IPS-15b (cell line): Measurements from ENCODE around the gene PRKAR1B.

ENCODE experiments used
- H3K27me3 ChIP-seq: one replicate; pipeline ENCODE4 v1.6.1; 2013; ENCODE audit warnings: low read length; ENCODE audit not compliant: control insufficient read depth, insufficient read depth
- H3K36me3 ChIP-seq: one replicate; pipeline ENCODE4 v1.6.1; 2013; ENCODE audit warnings: low read length; ENCODE audit not compliant: control insufficient read depth, insufficient read depth
- H3K4me1 ChIP-seq: one replicate; pipeline ENCODE4 v1.6.1; 2013; ENCODE audit warnings: mild to moderate bottlenecking, low read length; ENCODE audit not compliant: control insufficient read depth, insufficient read depth
- H3K4me3 ChIP-seq: one replicate; pipeline ENCODE4 v1.5.1; 2013; ENCODE audit warnings: low read depth, low read length
- H3K9ac ChIP-seq: one replicate; pipeline ENCODE4 v1.6.1; 2013; ENCODE audit warnings: low read depth, mild to moderate bottlenecking, low read length
- H3K9me3 ChIP-seq: one replicate; pipeline ENCODE4 v1.6.1; 2013; ENCODE audit warnings: mild to moderate bottlenecking, low read length; ENCODE audit not compliant: control insufficient read depth, insufficient read depth

PRKAR1B gene

DNA sequence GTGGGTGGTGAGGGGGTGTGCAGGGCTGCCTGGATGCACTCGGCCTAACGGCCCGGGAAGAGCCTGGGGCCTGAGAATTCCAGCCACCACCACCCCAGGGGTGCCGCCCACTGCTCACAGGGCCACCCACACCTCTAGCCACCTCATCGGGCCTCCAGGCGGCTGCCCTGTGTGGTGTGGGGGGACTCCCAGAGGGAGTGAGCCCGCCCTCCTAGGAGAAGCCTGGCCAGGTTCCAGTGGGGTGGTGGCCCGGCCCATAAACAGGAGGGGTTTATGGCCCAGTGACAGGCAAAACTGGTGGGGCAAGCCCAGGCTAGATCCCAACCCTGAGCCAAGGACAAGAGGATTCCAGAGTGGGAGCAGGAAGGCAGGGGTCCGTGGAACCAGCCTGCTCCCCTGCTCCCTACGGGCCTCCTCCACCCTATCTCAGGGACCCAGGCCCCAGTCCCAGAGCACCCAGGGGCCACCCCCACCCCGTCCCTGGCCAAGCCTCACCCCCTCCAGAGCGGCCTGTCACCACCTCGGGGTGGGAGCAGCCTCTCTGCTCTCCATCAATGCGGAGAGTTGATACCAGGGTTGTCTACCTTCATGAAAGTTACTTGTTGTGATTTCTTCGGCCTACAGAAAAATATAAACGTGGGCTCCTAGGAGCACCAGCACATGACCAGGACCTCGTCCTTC lies 187.2 kb downstream of the PRKAR1B start:
- Histone ChIP-seq H3K4me1 (no peaks in the 10 kb centered on the region), H3K36me3 (no peaks in the 10 kb centered on the region), H3K9ac (no peak overlapping the region), H3K27me3 (no peaks in the 10 kb centered on the region), H3K4me3 (no peak overlapping the region), H3K9me3 (no peaks in the 10 kb centered on the region)

DNA sequence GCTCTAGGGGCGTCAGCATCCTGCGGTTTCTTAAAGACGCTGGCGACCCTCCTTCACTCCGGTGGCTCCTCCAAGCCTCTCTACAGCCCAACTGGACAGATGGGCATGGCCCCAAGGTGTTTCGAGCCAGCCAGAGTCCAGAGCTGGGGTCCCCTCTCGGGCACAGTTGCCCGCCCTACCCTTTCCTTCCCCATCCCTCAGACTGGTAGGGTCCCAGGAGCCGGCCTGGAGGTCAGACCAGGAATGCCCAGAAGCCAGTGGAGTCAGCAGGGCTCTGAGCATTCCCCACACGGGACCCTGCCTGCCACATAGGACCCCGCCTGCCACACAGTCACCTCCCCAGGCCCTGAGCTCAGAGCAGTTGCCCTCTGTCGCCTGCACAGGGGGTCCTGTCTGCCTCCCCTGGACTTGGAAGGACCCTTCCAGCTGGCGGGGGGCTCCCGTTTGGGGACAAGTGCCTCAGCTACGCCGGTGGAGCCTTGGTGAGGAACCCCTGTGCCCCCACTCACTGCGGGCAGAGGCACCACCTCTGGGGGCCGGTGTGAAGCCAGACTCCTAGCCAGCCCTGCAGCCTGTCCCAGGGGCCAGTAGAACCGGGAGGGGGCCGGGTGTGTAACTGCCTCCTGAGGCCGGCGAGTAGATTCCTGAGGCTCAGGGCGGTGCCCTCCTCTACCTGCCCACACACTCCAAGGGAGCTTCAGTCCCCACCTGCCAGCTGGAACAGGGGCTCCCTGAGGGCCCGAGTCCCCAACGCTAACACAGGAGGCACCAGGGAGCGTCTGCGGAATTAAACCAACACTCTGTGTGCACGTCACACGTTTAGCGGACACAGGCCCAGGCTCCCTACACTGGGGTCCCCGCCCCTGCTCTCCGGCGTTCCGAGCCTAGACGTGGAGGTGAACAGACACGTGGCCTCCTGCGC lies 188.1 kb downstream of the PRKAR1B start:
- no peaks in the 10 kb centered on the region for H3K27me3 ChIP-seq
- H3K4me3 ChIP-seq = no peak overlapping the region
- no peaks in the 10 kb centered on the region for H3K36me3 ChIP-seq
- no peaks in the 10 kb centered on the region for H3K9me3 ChIP-seq
- no peak overlapping the region for H3K9ac ChIP-seq
- no peaks in the 10 kb centered on the region for H3K4me1 ChIP-seq

DNA sequence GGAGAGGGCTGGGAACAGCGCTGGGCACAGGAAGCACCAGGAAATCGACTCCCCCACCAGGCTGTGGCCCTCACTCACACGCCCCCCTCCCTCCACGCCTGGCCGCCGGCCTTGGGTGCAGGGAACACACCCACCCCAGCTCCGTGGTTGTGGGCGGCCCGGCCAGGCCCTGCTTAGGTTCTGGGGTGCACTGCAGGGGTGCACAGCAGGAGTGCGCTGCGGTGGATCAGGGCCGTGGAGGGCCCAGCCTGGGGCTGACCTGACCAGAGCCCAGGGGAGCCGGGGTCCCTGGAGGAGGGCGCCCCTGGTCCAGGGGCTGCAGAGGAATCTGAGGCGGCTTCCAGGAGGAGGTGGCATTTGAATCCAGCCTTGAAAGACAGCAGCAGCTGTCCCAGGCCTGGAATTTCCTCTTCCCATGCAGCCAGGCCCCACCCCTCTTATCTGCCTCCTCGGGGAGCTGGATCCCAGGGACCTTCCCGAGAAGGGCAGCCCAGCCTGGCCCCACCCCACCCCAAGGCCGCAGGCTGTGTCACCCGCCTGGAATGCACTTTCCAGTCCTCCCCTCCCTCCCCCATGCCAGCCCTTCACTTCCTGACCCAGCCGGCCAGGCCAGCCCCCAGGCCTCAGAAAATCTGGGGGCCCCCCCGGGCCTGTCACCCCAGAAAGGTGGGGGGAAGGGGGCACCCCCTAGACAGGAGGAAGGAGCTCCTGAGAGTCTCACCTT lies 189.0 kb downstream of the PRKAR1B start:
- Histone ChIP-seq H3K4me3 (no peak overlapping the region), H3K9ac (no peak overlapping the region), H3K4me1 (no peaks in the 10 kb centered on the region), H3K27me3 (no peaks in the 10 kb centered on the region), H3K36me3 (no peaks in the 10 kb centered on the region), H3K9me3 (no peaks in the 10 kb centered on the region)

DNA sequence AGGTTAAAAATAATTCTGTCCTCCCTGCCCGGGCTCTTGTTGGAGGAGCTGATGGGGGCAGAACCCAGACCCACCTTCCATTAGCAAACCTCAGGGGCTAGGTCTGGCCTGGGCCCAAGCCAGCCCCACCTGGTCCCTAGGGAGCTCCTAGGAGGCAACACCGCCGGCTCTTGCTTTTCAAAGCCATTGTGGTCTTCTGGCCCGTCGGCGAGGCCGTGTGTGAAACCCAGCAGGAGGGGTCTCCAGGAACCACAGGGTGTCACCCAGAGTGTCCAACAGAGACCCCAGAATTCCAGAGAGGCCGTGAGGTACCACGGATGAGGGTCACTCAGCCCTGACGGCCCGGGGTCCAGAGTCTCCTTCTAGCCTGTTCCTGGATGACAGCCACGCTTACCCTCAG lies 190.8 kb downstream of the PRKAR1B start:
- Histone ChIP-seq H3K9ac (no peak overlapping the region), H3K36me3 (no peaks in the 10 kb centered on the region), H3K27me3 (no peaks in the 10 kb centered on the region), H3K9me3 (no peaks in the 10 kb centered on the region), H3K4me1 (no peaks in the 10 kb centered on the region), H3K4me3 (no peak overlapping the region)

DNA sequence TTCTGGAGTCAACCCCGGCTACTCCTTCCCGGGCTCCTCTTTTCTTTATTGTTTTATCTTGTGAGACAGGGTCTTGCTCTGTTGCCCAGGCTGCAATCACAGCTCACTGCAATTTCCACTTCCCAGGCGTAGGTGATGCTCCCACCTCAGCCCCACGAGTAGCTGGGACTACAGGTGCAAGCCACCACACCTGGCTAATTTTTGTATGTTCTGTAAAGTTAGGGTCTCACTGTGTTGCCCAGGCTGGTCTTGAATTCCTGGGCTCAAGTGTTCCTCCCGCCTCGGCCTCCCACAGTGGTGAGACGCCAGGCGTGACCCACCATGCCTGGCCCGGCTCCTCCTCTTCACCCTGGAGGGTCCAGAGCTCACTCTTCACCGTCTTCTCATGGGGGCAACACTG lies 192.1 kb downstream of the PRKAR1B start:
- no peaks in the 10 kb centered on the region for H3K27me3 ChIP-seq
- H3K4me1 ChIP-seq = no peaks in the 10 kb centered on the region
- H3K36me3 ChIP-seq = no peaks in the 10 kb centered on the region
- no peak overlapping the region for H3K9ac ChIP-seq
- H3K4me3 ChIP-seq = no peak overlapping the region
- no peaks in the 10 kb centered on the region for H3K9me3 ChIP-seq

DNA sequence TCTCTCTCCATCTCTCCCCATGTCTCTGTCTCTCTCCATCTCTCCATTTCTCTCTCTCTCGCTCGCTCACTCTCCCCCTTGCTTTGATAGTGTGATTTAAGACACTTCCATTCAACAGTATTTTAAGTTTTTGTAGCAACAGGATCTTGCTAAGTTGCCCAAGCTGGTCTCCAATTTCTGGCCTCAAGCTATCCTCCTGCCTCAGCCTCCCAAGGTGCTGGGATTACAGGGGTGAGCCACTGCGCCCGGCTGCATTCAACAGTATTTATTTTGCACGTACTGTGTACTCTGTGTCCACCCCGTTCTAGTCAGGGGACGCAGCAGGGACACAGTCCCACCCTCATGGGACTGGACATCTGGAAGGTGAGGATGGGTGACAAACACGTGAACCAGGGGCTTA lies 193.0 kb downstream of the PRKAR1B start:
- H3K9ac ChIP-seq = no peak overlapping the region
- H3K4me3 ChIP-seq = no peak overlapping the region
- H3K4me1 ChIP-seq = no peaks in the 10 kb centered on the region
- no peaks in the 10 kb centered on the region for H3K36me3 ChIP-seq
- H3K9me3 ChIP-seq = no peaks in the 10 kb centered on the region
- no peaks in the 10 kb centered on the region for H3K27me3 ChIP-seq

DNA sequence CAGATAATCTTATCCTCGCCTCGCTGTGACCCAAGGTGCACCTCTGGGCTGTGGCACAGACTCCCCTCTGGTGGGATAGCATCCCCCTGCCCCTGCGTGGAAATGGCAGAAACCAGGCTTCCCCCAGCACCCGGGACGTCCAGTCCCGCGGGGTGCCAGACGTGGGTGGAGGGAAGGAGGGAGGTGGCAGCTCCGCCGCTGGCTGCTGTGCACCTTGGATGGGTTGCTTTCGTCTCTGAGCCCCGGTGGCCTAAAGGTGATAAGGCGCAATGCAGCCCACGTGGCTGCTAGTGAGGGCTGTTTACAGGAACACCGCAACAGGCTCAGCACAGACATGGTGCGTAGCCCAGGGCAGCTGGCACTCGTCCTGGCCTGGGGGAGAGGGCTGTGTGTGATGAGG lies 193.8 kb downstream of the PRKAR1B start:
- Histone ChIP-seq H3K27me3 (no peaks in the 10 kb centered on the region), H3K36me3 (no peaks in the 10 kb centered on the region)

DNA sequence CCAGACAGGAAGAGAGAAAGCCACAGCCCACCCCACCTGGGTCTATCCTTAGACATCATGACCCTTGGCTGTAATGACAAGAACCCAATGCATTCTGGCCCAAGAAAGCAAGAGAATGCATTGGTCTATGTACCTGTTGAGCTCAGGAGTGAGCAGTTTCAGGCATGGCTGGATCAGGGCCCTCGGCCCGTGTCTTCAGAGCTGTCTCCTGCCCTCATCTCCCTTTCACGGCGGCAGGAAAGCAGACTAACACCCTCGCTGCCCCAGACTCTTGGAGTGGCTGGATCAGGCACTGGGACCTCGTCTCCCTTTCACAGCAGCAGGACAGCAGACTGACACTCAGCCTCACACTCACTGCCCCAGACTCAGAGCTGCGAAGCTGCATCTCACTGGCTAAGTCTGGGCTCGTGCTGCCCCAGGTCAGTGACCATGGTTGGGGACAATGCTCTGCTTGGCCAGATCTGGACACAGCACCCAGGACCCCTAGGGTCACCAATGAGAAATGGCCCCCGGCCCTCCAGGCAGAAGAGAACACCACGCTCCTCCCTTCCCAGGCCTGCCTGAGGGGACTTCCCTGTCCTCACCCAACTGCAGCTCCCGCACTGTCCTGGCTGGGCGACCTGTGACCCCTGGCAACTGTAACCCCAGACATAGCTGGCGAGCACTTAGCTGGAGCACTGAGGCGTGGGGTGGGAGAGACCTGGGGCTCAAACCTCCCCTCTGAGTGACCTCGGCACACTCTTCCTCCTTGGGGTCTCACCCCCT lies 194.5 kb downstream of the PRKAR1B start:
- no peaks in the 10 kb centered on the region for H3K27me3 ChIP-seq
- no peaks in the 10 kb centered on the region for H3K9me3 ChIP-seq
- no peak overlapping the region for H3K4me3 ChIP-seq
- no peak overlapping the region for H3K9ac ChIP-seq
- H3K4me1 ChIP-seq = no peaks in the 10 kb centered on the region
- H3K36me3 ChIP-seq = no peaks in the 10 kb centered on the region

More for the DNA sequence above, 193.8 kb downstream of the PRKAR1B start:
- H3K9ac ChIP-seq = no peak overlapping the region
- H3K9me3 ChIP-seq = no peaks in the 10 kb centered on the region
- no peaks in the 10 kb centered on the region for H3K4me1 ChIP-seq
- no peak overlapping the region for H3K4me3 ChIP-seq

DNA sequence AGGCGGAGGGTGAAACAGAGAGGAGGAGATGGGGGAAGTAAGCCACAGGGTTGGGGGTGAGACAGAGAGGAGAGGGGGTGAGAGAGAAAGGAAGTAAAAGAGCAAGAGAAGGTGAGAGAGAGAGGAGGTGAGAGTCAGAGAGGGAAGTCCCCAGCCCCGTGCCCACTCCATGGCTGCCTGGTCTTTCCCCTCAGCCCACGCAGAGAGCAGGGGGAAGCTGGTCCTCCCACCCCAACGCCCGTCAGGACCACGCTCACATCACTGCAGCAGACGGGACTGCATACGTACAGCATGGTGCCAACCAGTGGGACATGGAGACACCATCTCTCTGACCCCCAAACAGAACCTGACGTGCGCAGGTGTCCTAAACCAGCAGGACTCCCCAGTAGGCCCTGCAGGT lies 195.3 kb downstream of the PRKAR1B start:
- no peaks in the 10 kb centered on the region for H3K36me3 ChIP-seq
- no peaks in the 10 kb centered on the region for H3K27me3 ChIP-seq
- H3K4me1 ChIP-seq = no peaks in the 10 kb centered on the region
- no peak overlapping the region for H3K9ac ChIP-seq
- no peaks in the 10 kb centered on the region for H3K9me3 ChIP-seq
- no peak overlapping the region for H3K4me3 ChIP-seq

DNA sequence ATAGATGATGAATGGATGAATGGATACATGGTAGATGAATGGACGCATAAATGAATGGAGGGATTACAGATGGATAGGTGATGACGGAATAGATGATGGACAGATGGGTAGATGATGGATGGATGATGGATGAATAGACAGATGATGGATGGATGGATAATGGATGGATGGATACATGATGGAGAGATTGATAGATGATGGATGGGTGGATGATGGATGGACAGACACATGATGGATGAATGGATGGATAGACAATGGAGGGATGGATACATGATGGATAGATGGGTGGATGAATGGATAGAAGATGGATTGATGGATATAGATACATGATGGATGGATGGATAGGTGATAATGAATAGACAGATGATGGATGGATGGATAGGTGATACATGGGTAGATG lies 198.6 kb downstream of the PRKAR1B start:
- Histone ChIP-seq H3K4me3 (no peak overlapping the region), H3K9me3 (no peaks in the 10 kb centered on the region), H3K36me3 (no peaks in the 10 kb centered on the region), H3K27me3 (peaks cover 16% of the 10 kb centered on the region), H3K9ac (no peak overlapping the region), H3K4me1 (no peaks in the 10 kb centered on the region)

DNA sequence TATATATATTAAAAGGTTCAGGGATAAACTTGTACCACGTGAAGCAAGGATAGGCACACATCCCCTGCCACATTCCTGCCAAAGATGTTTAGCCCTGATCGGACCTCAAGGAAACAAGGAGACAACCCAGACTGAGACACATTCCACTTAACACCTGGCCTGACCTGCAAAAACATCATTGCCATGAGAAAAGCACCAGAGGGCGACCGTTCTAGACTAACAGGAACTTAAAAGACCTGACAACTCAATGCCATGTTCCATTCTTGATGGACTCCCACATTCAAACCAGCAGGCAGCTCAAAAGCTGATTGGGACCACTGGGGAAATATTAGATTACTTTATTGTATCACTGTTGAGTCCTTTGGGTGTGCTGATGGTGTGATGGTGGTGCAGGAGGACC lies 199.4 kb downstream of the PRKAR1B start:
- Histone ChIP-seq H3K27me3 (peaks cover 23% of the 10 kb centered on the region), H3K36me3 (no peaks in the 10 kb centered on the region), H3K9me3 (no peaks in the 10 kb centered on the region), H3K9ac (no peak overlapping the region), H3K4me3 (no peak overlapping the region), H3K4me1 (no peaks in the 10 kb centered on the region)
